T-cell (primary cell): ENCODE data around the gene MCM9. TPM values are rescaled to one million over a fixed set of nuclear protein-coding genes. Genes with fewer than 3 reads are reported as not detected.
"Not testable (repeated sequence)": the region's sequence is repeated elsewhere in the genome, so short reads cannot be mapped to it uniquely, and the experiment has no call there.

Source experiments
- ATAC-seq, 4 experiments: fragments of 200-7000 bp in 3 of 4; fragments of 150-1000 bp in 1 of 4; cut with Tn5 transposase; replicated peaks in 1 of 4; 1 replicate in 3 of 4; 2 replicates in 1 of 4; pipeline ENCODE4 v1.10.0; 2021; ENCODE audit warnings: moderate library complexity in 3 of 4, mild to moderate bottlenecking in 2 of 4, moderate number of reproducible peaks in 1 of 4
- CTCF ChIA-PET, 2 donors: fragments of 300-600 bp; sonication (Branson Sonifier 250); formaldehyde crosslinking; loops; one replicate each; lab custom pipeline; 2022; ENCODE audit warnings: antibody characterized with exemption in 2 of 2; lab: Charles Lee
- POLR2A ChIA-PET, 2 donors: fragments of 300-600 bp; sonication (Branson Sonifier 250); formaldehyde crosslinking; loops; one replicate each; lab custom pipeline; 2022; ENCODE audit warnings: antibody characterized with exemption in 2 of 2; lab: Charles Lee
- DNase-seq, 35 experiments: peaks; one replicate each; pipeline versions ENCODE4 v3.0.0 to v3.0.0-alpha.2; 2013 to 2023
- H3K27ac ChIP-seq: one replicate; pipeline ENCODE4 v1.5.1; 2013; ENCODE audit warnings: low read length
- H3K27me3 ChIP-seq, 2 experiments: replicated peaks in 1 of 2; 1 replicate in 1 of 2; 2 replicates in 1 of 2; pipeline versions ENCODE4 v1.6.1 to v1.7.0; 2013; ENCODE audit warnings: low read length in 1 of 2, mixed read lengths in 1 of 2; ENCODE audit not compliant: control insufficient read depth in 2 of 2, insufficient read depth in 2 of 2; ENCODE audit errors: extremely low read depth in 1 of 2
- H3K36me3 ChIP-seq, 2 donors: 1 replicate in 1 of 2; 2 replicates in 1 of 2; pipeline versions ENCODE4 v1.6.1 to v1.7.0; 2013; ENCODE audit warnings: low read length in 1 of 2; ENCODE audit not compliant: control insufficient read depth in 2 of 2, insufficient read depth in 1 of 2; ENCODE audit errors: extremely low read depth in 1 of 2
- H3K4me1 ChIP-seq, 2 experiments: 1 replicate in 1 of 2; 2 replicates in 1 of 2; pipeline versions ENCODE4 v1.6.1 to v1.7.0; 2013; ENCODE audit warnings: low read length in 2 of 2, mixed read lengths in 1 of 2; ENCODE audit not compliant: insufficient read depth in 2 of 2, control insufficient read depth in 1 of 2; ENCODE audit errors: extremely low read depth in 1 of 2
- H3K4me3 ChIP-seq, 2 donors: 1 replicate in 1 of 2; 2 replicates in 1 of 2; pipeline versions ENCODE4 v1.5.1 to v1.7.0; 2013; ENCODE audit warnings: mild to moderate bottlenecking in 2 of 2, low read length in 1 of 2, moderate library complexity in 1 of 2; ENCODE audit not compliant: control insufficient read depth in 1 of 2; ENCODE audit errors: extremely low read depth in 1 of 2
- H3K9me3 ChIP-seq: 2 replicates; pipeline ENCODE4 v1.7.0; 2013
- H3K27ac Mint-ChIP-seq, 2 donors: one replicate each; pipeline ENCODE4 v1.8.0; 2020 to 2021; ENCODE audit warnings: mild to moderate bottlenecking in 2 of 2, mixed read lengths in 2 of 2
- H3K27me3 Mint-ChIP-seq, 2 donors: one replicate each; pipeline ENCODE4 v1.8.0; 2021 to 2022; ENCODE audit warnings: mixed read lengths in 2 of 2
- H3K36me3 Mint-ChIP-seq: one replicate; pipeline ENCODE4 v1.8.0; 2021; ENCODE audit warnings: mixed read lengths
- H3K4me1 Mint-ChIP-seq, 3 donors: one replicate each; pipeline ENCODE4 v1.8.0; 2020 to 2022; ENCODE audit warnings: mixed read lengths in 3 of 3, mild to moderate bottlenecking in 1 of 3
- H3K4me3 Mint-ChIP-seq, 3 donors: one replicate each; pipeline ENCODE4 v1.8.0; 2020 to 2022; ENCODE audit warnings: mild to moderate bottlenecking in 3 of 3, mixed read lengths in 3 of 3, moderate library complexity in 3 of 3
- H3K9me3 Mint-ChIP-seq, 3 donors: one replicate each; pipeline ENCODE4 v1.8.0; 2020 to 2022; ENCODE audit warnings: mixed read lengths in 3 of 3
- WGBS: methylation state at CpG from one replicate; pipeline ENCODE4 v1.1.5; 2013; ENCODE audit warnings: missing lambda C conversion rate; ENCODE audit not compliant: insufficient coverage; 5-methylcytosine and 5-hydroxymethylcytosine counted together
- total RNA-seq, 35 experiments: library from RNA in 6 of 35; stranded (reverse) in 6 of 35; fragments of 120-200 nt in 1 of 35; gene quantifications; one replicate each; pipeline versions ENCODE4 v1.2.1 to v1.2.4 and lab custom pipeline; 2013 to 2026

Gene MCM9
- total RNA-seq, 5 donors from 2014 or later (not counting 1 experiment from before 2014, with no cell fraction given) = 27.9 to 34.8 (median 31.4) TPM

DNA sequence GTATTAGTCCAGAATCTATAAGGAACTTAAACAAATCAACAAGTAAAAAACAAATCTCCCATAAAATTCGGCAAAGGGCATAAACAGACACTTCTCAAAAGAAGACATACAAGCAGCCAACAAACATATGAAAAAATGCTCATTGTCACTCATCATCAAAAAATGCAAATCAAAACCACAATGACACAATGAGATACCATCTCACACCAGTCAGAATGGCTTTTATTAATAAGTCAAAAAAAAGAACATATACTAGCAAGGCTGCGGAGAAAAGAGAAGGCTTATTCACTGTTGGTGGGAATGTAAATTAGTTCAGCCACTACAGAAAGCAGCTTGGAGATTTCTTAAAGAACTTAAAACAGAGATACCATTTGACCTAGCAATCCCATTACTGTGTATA is 169.6 kb downstream of the MCM9 start:
- H3K36me3 Mint-ChIP-seq, H3K4me3 ChIP-seq, ATAC-seq, H3K27ac ChIP-seq, H3K9me3 Mint-ChIP-seq, H3K27ac Mint-ChIP-seq, H3K36me3 ChIP-seq, H3K4me3 Mint-ChIP-seq, H3K27me3 Mint-ChIP-seq, DNase-seq, POLR2A ChIA-PET, H3K9me3 ChIP-seq, H3K27me3 ChIP-seq: not testable (repeated sequence)
- H3K4me1 Mint-ChIP-seq = peaks cover 21 to 23% (median 21%) of the 10 kb centered on the region in 3 donors
- CTCF ChIA-PET = interaction anchor here in 1 of 2 donors (1.6 kb wide), 1 partner anchor 39 kb away, joined by 3 read pairs; no protein-coding TSS in a partner anchor
- WGBS = 80% methylated on average over 1 of the region's 2 CpGs
- peaks cover 9 to 14% of the 10 kb centered on the region in 2 experiments for H3K4me1 ChIP-seq

DNA sequence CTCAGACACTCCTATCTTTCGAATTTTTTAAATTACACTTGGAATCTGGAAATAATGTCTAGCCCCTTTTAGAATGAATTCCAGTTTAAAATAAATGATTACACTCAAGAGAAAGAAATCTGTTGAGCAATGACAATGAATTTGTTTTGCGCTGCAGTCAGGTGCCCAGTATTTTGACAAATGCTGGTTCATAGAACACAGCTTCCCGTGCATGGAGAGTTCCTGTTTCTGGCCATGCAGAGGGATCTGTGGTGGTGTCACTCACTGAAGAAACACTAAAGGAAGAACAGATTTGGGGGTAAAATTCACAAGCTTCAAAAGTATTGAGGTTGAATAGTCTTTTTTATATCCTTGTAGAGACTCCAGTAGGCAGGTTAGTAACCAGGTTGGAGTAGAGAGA is 170.2 kb downstream of the MCM9 start:
- ChIA-PET CTCF (interaction anchor here in 1 of 2 donors (1.6 kb wide), 1 partner anchor 39 kb away, joined by 3 read pairs; no protein-coding TSS in a partner anchor), POLR2A (no interaction called here)
- no peaks in the 10 kb centered on the region for H3K27me3 ChIP-seq
- H3K36me3 ChIP-seq = no peaks in the 10 kb centered on the region
- H3K27ac ChIP-seq = no peak overlapping the region
- no peaks in the 10 kb centered on the region for H3K9me3 Mint-ChIP-seq
- H3K4me3 ChIP-seq = no peak overlapping the region
- H3K4me1 Mint-ChIP-seq = peaks cover 19 to 21% (median 20%) of the 10 kb centered on the region in 3 donors
- no peak for ATAC-seq
- H3K9me3 ChIP-seq = no peaks in the 10 kb centered on the region
- WGBS = 100% methylated on average over 1 of the region's 3 CpGs
- peaks cover 9 to 14% of the 10 kb centered on the region in 2 experiments for H3K4me1 ChIP-seq
- no peak overlapping the region for H3K4me3 Mint-ChIP-seq
- no peak for DNase-seq
- H3K27me3 Mint-ChIP-seq = no peaks in the 10 kb centered on the region
- no peaks in the 10 kb centered on the region for H3K36me3 Mint-ChIP-seq
- no peak overlapping the region for H3K27ac Mint-ChIP-seq

Other genes with a start within 250 kb of the MCM9 start
- gene ASF1A, start 41.0 kb downstream of the MCM9 start, total RNA-seq = 10 to 100 TPM; 16.8 to 49.6 (median 42.5) TPM
- gene FAM184A, start 143.5 kb upstream of the MCM9 start, total RNA-seq = 1 to 10 TPM; 3.6 to 6.4 (median 5.1) TPM